ENCODE measurements around the gene DCHS2.

The DCHS2 gene

GRCh38 chr4:154478547-154478946 is 13.1 kb downstream of the DCHS2 start:
- no peak for DNase-seq
- H2AFZ ChIP-seq (ENCODE audit: low read depth, low read length), result no peak overlapping the region
- no peak overlapping the region for H3K9ac ChIP-seq (ENCODE audit: low read depth, low read length)
- H3K4me1 ChIP-seq (ENCODE audit: insufficient read depth, low read length), result no peaks in the 10 kb centered on the region
- no peaks in the 10 kb centered on the region for H3K36me3 ChIP-seq (ENCODE audit: insufficient read depth, low read length)
- ATAC-seq (ENCODE audit: insufficient read depth, low read depth), result no peak
- no peak overlapping the region for H3K4me2 ChIP-seq (ENCODE audit: insufficient read depth, low read length)
- no peak overlapping the region for H3K27ac ChIP-seq (ENCODE audit: low read length)
- H3K79me2 ChIP-seq (ENCODE audit: insufficient read depth, low read length), result no peaks in the 10 kb centered on the region
- peaks cover 4% of the 10 kb centered on the region for H3K27me3 ChIP-seq (ENCODE audit: insufficient read depth, low read length, poor library complexity)
- H4K20me1 ChIP-seq (ENCODE audit: insufficient read depth, low read length), result no peaks in the 10 kb centered on the region
- no peaks in the 10 kb centered on the region for H3K9me3 ChIP-seq (ENCODE audit: insufficient read depth, low read length, severe bottlenecking)
- H3K4me3 ChIP-seq (ENCODE audit: low read depth in 1 of 2, low read length in 2 of 2), result no peak overlapping the region
- TF ChIP-seq EZH2 (IDR thresholded peaks at IDR 0.05; ENCODE audit: borderline replicate concordance, low read depth, low read length, severe bottlenecking), result no peak
- TF ChIP-seq, protein P1, sequence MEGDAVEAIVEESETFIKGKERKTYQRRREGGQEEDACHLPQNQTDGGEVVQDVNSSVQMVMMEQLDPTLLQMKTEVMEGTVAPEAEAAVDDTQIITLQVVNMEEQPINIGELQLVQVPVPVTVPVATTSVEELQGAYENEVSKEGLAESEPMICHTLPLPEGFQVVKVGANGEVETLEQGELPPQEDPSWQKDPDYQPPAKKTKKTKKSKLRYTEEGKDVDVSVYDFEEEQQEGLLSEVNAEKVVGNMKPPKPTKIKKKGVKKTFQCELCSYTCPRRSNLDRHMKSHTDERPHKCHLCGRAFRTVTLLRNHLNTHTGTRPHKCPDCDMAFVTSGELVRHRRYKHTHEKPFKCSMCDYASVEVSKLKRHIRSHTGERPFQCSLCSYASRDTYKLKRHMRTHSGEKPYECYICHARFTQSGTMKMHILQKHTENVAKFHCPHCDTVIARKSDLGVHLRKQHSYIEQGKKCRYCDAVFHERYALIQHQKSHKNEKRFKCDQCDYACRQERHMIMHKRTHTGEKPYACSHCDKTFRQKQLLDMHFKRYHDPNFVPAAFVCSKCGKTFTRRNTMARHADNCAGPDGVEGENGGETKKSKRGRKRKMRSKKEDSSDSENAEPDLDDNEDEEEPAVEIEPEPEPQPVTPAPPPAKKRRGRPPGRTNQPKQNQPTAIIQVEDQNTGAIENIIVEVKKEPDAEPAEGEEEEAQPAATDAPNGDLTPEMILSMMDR (IDR thresholded peaks at IDR 0.05; ENCODE audit: borderline replicate concordance, extremely low read depth, low read length, poor library complexity, severe bottlenecking), result no peak

DNA sequence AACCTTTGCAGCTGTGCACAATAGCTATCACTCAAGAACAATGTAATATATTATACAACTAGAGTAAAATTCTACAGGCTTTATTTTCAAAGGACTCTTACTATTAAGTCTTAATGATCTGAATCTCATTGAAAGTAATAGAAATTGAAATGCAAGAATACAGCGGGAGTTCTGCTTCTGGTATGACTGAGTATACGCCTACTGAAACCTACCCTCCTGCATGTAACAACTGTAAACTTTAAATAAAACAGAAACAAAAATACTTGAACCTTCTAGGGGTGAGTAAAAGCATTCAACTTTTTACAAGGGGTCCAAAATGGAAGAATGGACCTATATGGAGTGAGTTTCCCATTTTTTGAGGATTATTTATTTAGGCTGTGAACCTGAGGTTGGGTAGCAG is 13.5 kb downstream of the DCHS2 start:
- DNase-seq (no peak), ATAC-seq (ENCODE audit: insufficient read depth, low read depth) (no peak)
- no peaks in the 10 kb centered on the region for H3K4me1 ChIP-seq (ENCODE audit: insufficient read depth, low read length)
- H3K4me3 ChIP-seq (ENCODE audit: low read depth in 1 of 2, low read length in 2 of 2), result no peak overlapping the region
- H3K36me3 ChIP-seq (ENCODE audit: insufficient read depth, low read length), result no peaks in the 10 kb centered on the region
- H4K20me1 ChIP-seq (ENCODE audit: insufficient read depth, low read length), result no peaks in the 10 kb centered on the region
- no peak overlapping the region for H3K27ac ChIP-seq (ENCODE audit: low read length)
- H2AFZ ChIP-seq (ENCODE audit: low read depth, low read length), result no peak overlapping the region
- H3K9me3 ChIP-seq (ENCODE audit: insufficient read depth, low read length, severe bottlenecking), result no peaks in the 10 kb centered on the region
- no peak overlapping the region for H3K9ac ChIP-seq (ENCODE audit: low read depth, low read length)
- TF ChIP-seq EZH2 (IDR thresholded peaks at IDR 0.05; ENCODE audit: borderline replicate concordance, low read depth, low read length, severe bottlenecking), result no peak
- TF ChIP-seq, protein P1 (IDR thresholded peaks at IDR 0.05; ENCODE audit: borderline replicate concordance, extremely low read depth, low read length, poor library complexity, severe bottlenecking), result no peak
- H3K27me3 ChIP-seq (ENCODE audit: insufficient read depth, low read length, poor library complexity), result peaks cover under 1% of the 10 kb centered on the region
- no peak overlapping the region for H3K4me2 ChIP-seq (ENCODE audit: insufficient read depth, low read length)
- no peaks in the 10 kb centered on the region for H3K79me2 ChIP-seq (ENCODE audit: insufficient read depth, low read length)

GRCh38 chr4:154476232-154476631 is 15.4 kb downstream of the DCHS2 start:
- no peaks in the 10 kb centered on the region for H4K20me1 ChIP-seq (ENCODE audit: insufficient read depth, low read length)
- H3K36me3 ChIP-seq (ENCODE audit: insufficient read depth, low read length), result no peaks in the 10 kb centered on the region
- TF ChIP-seq, protein P1 (IDR thresholded peaks at IDR 0.05; ENCODE audit: borderline replicate concordance, extremely low read depth, low read length, poor library complexity, severe bottlenecking), result no peak
- no peak overlapping the region for H2AFZ ChIP-seq (ENCODE audit: low read depth, low read length)
- H3K4me1 ChIP-seq (ENCODE audit: insufficient read depth, low read length), result no peaks in the 10 kb centered on the region
- no peak overlapping the region for H3K4me3 ChIP-seq (ENCODE audit: low read depth in 1 of 2, low read length in 2 of 2)
- no peaks in the 10 kb centered on the region for H3K9me3 ChIP-seq (ENCODE audit: insufficient read depth, low read length, severe bottlenecking)
- DNase-seq (no peak), ATAC-seq (ENCODE audit: insufficient read depth, low read depth) (no peak)
- H3K27me3 ChIP-seq (ENCODE audit: insufficient read depth, low read length, poor library complexity), result no peaks in the 10 kb centered on the region
- H3K9ac ChIP-seq (ENCODE audit: low read depth, low read length), result no peak overlapping the region
- H3K79me2 ChIP-seq (ENCODE audit: insufficient read depth, low read length), result no peaks in the 10 kb centered on the region
- H3K27ac ChIP-seq (ENCODE audit: low read length), result no peak overlapping the region
- H3K4me2 ChIP-seq (ENCODE audit: insufficient read depth, low read length), result no peak overlapping the region

DNA sequence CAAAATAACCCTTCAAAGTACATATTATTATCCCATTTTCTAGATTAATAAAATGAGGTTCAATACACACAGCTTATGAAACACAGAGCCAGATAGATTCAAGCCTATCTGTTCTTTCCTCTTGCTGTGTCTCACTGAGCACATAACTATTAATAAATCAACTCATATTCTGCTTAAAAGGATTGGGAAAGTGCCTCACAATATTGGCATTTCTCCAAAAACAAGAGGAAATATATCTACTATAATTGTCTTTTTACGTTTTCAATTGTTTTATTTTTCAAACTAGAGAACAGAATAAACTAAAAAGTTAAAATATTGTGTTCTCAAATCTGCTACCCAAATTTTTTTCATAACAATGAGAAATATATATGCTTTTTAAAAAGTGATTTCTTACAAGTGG is 15.8 kb downstream of the DCHS2 start:
- no peak overlapping the region for H3K27ac ChIP-seq (ENCODE audit: low read length)
- no peak overlapping the region for H3K4me2 ChIP-seq (ENCODE audit: insufficient read depth, low read length)
- no peaks in the 10 kb centered on the region for H4K20me1 ChIP-seq (ENCODE audit: insufficient read depth, low read length)
- DNase-seq (no peak), ATAC-seq (ENCODE audit: insufficient read depth, low read depth) (no peak)
- no peaks in the 10 kb centered on the region for H3K36me3 ChIP-seq (ENCODE audit: insufficient read depth, low read length)
- H3K9me3 ChIP-seq (ENCODE audit: insufficient read depth, low read length, severe bottlenecking), result no peaks in the 10 kb centered on the region
- H3K4me3 ChIP-seq (ENCODE audit: low read depth in 1 of 2, low read length in 2 of 2), result no peak overlapping the region
- no peak for TF ChIP-seq EZH2 (IDR thresholded peaks at IDR 0.05; ENCODE audit: borderline replicate concordance, low read depth, low read length, severe bottlenecking)
- TF ChIP-seq, protein P1 (IDR thresholded peaks at IDR 0.05; ENCODE audit: borderline replicate concordance, extremely low read depth, low read length, poor library complexity, severe bottlenecking), result no peak
- H2AFZ ChIP-seq (ENCODE audit: low read depth, low read length), result no peak overlapping the region
- H3K4me1 ChIP-seq (ENCODE audit: insufficient read depth, low read length), result no peaks in the 10 kb centered on the region
- no peaks in the 10 kb centered on the region for H3K79me2 ChIP-seq (ENCODE audit: insufficient read depth, low read length)
- peaks cover 3% of the 10 kb centered on the region for H3K27me3 ChIP-seq (ENCODE audit: insufficient read depth, low read length, poor library complexity)
- no peak overlapping the region for H3K9ac ChIP-seq (ENCODE audit: low read depth, low read length)
